GM19452 (cell line): ENCODE results near the gene SLAMF7.

ENCODE experiments used
- ATAC-seq: cut with Tn5 transposase; IDR thresholded peaks from one replicate; pipeline ENCODE4 v1.9.1; 2021; ENCODE audit not compliant: unreplicated experiment

The SLAMF7 gene

GRCh38 chr1:160744852-160745520, 5.9 kb downstream of the SLAMF7 start:
- ATAC-seq: no peak

DNA sequence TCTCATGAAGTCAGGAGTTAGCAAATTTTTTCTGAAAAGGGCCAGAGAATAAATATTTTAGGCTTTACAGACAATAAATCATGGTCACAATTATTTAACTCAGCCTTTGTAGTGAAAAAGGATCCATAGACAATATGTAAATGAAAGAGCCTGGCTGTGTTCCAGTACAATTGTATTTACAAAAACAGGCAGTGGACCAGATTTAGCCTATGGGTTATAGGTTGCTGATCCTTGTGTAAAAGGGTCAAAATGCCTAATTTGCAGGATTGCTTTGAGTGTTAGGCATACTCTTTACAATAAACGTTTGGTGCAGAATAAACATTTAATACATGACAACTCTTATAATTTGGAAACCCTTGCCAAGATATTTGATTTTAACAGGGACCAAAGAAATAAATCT, 6.5 kb downstream of the SLAMF7 start:
- ATAC-seq: no peak

- ATAC-seq: no peak
These were observed 7.9 kb downstream of the SLAMF7 start for GRCh38 chr1:160746836-160747500.

DNA sequence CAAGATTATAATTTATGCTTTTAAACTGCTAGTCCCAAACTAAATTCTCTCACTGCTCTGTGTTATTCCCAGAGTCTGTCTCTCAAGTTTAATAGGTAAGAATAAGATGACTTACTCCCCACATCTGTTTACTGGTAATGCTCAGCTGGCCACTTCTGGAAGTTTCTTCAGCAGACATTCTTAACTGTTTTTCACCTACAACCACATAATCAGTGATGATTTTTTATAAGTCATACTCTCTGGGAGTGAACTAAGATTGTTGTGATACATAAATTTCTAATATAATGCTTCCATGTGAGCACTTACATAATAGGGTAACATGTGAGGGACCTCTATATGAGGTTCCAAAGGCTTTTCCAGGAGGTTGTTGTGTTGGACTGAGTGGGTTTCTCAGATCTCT, 8.7 kb downstream of the SLAMF7 start:
- ATAC-seq: no peak

DNA sequence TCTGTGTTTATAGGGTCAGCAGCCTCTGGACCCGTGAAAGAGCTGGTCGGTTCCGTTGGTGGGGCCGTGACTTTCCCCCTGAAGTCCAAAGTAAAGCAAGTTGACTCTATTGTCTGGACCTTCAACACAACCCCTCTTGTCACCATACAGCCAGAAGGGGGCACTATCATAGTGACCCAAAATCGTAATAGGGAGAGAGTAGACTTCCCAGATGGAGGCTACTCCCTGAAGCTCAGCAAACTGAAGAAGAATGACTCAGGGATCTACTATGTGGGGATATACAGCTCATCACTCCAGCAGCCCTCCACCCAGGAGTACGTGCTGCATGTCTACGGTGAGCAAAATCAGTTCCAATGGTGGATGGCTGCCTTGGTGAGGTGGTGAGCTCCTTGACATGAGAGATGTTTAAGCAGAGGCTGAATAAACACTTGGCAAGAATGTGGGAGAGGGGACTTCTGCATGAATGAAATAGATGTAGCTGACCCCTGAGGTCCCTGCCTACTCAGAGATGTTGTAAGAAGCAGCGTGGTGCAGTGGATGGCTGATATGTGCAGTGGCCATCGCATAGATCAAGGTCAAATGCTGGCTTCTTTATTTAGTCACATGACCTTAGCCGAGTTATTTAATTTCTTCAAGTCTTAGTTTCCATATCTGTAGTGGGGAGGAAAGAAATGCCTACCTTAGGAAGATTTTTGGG, 9.3 kb downstream of the SLAMF7 start:
- ATAC-seq: no peak

DNA sequence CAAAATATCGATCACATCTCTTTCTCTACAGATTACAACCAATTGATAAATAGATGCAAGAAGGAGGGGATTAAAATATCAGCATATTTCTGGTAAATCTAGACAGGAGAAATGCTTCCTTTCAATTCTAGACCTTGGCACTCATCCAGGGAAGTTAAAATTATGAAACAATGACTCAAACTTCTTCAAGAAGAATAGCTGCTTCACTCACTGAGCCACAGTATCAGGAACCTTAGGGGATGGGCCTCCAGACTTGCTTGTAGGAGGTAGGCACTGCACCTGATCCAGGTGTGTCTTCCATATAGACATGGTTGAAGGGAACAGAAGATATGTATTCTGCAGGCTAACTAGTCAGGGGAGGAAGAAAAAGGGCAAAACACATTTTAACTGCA, 9.8 kb downstream of the SLAMF7 start:
- no peak for ATAC-seq

DNA sequence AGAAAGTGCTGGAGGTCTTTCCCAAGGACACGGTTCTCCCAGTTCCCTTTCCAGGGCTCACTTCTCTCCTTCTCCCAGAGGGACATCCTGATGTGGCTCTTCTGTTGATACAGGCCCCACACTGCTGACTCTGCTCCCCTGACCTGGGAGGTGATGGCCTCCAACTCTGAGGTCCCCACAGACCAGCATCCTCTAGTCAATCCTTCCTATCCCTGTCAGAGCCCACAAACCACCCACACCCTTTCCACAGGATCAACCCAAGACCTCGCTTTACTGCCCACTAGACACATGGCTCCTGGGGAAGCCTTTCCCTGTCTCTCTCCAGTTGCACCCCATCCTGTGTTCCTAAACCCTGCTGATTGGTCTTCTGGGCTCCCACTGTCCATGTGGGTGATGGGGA, 11.6 kb downstream of the SLAMF7 start:
- no peak for ATAC-seq

DNA sequence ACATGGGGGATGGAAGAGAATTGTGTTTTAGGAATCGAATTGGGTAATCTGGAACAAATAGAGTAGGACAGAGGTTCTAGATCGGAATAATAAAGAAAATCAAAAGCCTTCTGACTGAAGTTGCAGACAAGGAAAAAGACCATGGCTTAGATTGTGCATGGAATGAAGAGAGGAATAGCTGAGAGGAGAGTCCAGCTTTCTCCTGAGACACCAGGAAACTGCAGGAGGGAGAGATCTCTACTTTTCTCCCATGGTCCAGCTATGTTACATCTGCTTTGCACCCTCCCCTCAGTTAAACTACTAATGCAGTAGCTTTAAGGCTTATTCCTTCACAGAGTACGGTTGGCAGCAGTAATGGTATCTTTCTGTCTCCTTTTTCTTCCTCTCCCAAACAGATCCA, 13.4 kb downstream of the SLAMF7 start:
- ATAC-seq: no peak

DNA sequence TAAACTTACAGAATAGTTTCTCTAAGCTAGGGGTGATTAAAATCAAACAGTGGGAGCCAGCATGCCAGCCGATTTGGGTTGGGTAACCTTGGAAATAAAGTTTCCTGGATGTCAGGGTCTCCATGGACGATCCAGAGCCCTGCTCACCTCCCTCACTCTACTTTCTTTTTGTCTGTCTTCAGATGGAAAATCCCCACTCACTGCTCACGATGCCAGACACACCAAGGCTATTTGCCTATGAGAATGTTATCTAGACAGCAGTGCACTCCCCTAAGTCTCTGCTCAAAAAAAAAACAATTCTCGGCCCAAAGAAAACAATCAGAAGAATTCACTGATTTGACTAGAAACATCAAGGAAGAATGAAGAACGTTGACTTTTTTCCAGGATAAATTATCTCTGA, 13.9 kb downstream of the SLAMF7 start:
- ATAC-seq: no peak

- ATAC-seq: no peak
These were observed 14.5 kb downstream of the SLAMF7 start for GRCh38 chr1:160753594-160753993.

GRCh38 chr1:160755461-160755860, 16.4 kb downstream of the SLAMF7 start:
- ATAC-seq: no peak

DNA sequence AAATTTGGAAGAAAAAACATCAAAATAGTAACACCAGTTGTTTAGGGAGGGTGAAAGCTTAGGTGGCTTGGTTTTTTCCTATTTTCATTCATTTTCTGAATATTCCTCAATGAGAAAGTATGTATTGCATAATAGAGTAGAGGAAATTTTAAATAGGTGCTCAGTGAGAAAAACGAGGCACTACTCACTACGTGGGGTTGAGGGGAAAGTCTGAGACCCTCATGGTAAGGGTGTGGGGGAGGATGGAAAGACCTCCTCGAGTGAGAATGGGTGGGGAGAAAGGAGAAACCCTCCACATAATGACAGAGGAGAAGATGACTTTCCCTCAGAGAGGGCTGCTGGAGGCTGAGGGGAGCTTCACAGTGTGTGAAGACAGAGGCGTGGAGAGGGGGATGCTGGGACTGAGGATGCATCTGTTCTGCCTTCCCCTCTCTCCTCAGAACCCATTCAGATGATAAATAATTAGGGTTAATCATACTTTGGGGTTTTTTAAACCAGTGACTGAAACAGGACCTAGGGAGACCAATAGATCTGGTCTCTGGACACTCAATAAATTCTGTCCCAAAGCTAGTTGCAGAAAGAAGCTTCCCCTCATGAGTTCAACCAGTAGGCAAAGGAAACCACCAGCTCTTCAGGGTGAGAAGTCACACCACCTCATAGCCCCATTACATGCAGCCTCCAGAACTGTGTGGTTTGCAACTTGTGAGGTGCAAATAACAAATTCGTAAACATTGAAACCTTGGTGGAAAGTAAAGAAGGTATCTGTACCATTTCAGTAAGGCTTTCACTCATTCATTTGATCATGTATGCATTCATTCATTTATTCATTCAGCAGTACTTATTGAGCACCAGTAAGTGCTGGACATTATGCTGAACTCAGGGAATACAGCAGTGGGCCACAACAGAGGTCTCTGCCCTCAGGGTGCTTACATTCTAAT, 17.1 kb downstream of the SLAMF7 start:
- ATAC-seq: peak; percentile 56

DNA sequence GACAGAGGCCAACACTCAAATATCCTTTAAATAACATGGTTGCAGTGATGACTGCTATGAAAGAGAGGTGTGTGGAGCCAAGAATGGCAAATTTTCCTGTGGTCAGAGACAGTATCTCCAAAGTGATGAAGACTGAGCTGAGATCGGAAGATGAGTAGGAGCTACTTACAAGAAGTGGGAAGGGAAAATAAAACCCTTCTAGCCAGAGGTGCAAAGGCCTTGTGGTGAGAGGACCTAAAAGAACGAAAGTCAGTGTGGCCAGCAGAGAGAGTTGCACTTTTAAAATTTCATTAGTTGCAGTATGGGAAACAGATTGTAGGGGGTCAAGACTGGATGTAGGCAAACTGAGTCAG, 17.8 kb downstream of the SLAMF7 start:
- no peak for ATAC-seq

DNA sequence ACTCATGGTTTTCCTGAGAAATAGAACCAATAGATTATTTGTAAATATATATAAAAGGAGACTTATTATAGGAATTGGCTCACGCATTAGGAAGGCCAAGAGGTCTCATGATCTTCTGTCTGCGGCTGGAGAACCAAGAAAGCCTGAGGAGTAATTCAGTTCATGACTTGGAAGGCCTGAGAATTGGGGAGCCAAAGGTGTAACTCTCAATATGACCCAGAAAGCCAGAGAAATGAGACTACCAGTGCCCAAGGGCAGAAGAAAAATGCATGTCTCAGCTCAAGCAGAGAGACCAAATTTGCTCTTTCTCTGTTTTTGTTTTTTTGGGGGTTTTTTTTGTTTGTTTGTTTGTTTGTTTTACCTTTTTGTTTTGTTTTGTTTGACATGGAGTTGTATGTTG, 19.5 kb downstream of the SLAMF7 start:
- no peak for ATAC-seq

GRCh38 chr1:160759740-160760139, 20.7 kb downstream of the SLAMF7 start:
- ATAC-seq: no peak

DNA sequence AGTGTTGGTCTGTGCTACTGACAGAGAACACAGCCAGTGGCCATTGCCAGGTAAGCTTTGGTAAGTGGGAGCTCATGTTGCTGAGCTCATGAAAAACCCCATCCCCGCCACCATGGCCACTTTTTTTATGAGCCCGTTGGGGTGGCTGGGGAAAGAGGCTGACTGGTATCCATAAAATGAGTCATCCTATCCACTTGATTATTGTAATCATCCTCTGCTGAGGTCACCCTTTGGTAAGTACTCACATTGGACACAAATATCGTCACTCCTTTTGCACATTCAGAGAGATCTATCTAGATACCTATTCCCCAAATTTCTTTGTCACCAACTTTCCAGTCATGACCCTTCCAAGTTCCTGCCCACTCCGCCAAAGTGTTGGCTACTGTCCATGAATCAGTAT, 22.0 kb downstream of the SLAMF7 start:
- ATAC-seq: no peak

- ATAC-seq: no peak
These were observed 22.8 kb downstream of the SLAMF7 start for GRCh38 chr1:160761886-160762285.

- ATAC-seq: no peak
These were observed 24.9 kb downstream of the SLAMF7 start for GRCh38 chr1:160763993-160764392.

GRCh38 chr1:160767395-160768294, 28.6 kb downstream of the SLAMF7 start:
- peak; percentile 49 for ATAC-seq

DNA sequence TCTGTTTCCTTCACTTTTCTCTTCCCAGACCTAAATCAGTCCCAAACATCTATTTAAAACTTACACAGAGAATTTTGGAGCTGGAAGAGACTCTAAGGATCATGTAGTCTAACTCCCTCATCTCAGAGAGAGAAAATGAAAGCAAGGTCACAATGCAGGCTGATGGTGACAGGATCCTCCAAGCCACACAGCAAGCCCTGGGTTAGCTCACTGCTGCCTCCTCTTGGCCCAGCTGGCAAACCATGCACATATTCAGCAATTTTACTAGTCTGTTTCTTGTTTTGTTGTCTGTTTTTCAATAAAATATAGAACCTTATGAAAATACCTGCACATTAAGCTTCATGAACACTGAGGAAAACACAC, 29.2 kb downstream of the SLAMF7 start:
- ATAC-seq: peak; percentile 91
